Measurements from ENCODE around the gene MBD3L2B.
"Not testable (repeated sequence)": the region's sequence is repeated elsewhere in the genome, so short reads cannot be mapped to it uniquely, and the experiment has no call there.

MBD3L2B gene

GRCh38 chr19:7021331-7021730, at the start of gene MBD3L2B:
Gene MBD3L2B, minus strand, starts transcription at chr19:7021431. Its CDS starts 34 bp downstream, at chr19:7021397.
- not testable (repeated sequence) for FAIRE-seq; DNase-seq (ENCODE audit: low spot score)

GRCh38 chr19:7069904-7070226, 48.6 kb upstream of the MBD3L2B start:
- FAIRE-seq = no peak
- no peak for DNase-seq (ENCODE audit: low spot score)

- DNase-seq (ENCODE audit: low spot score) = peak; percentile 84
- peak; percentile 40 for FAIRE-seq
Observed at GRCh38 chr19:7069042-7069903, 48.0 kb upstream of the MBD3L2B start, which contains the start of gene ZNF557. Gene ZNF557, plus strand, starts transcription at chr19:7069703. Its CDS starts 5,372 bp downstream, at chr19:7075075.

GRCh38 chr19:7068599-7068998, 47.4 kb upstream of the MBD3L2B start:
- FAIRE-seq (no peak), DNase-seq (ENCODE audit: low spot score) (no peak)

- no peak for FAIRE-seq
- DNase-seq (ENCODE audit: low spot score) = no peak
Observed at GRCh38 chr19:7067716-7068115, 46.5 kb upstream of the MBD3L2B start.

GRCh38 chr19:7067122-7067521, 45.9 kb upstream of the MBD3L2B start:
- FAIRE-seq; DNase-seq (ENCODE audit: low spot score): not testable (repeated sequence)

GRCh38 chr19:7063764-7064418, 42.7 kb upstream of the MBD3L2B start:
- FAIRE-seq (no peak), DNase-seq (ENCODE audit: low spot score) (no peak)

GRCh38 chr19:7063339-7063738, 42.1 kb upstream of the MBD3L2B start:
- FAIRE-seq = no peak
- DNase-seq (ENCODE audit: low spot score) = no peak

GRCh38 chr19:7059977-7060376, 38.7 kb upstream of the MBD3L2B start:
- not testable (repeated sequence) for DNase-seq (ENCODE audit: low spot score)

GRCh38 chr19:7058576-7058975, 37.3 kb upstream of the MBD3L2B start, which contains the start of gene MBD3L3:
Gene MBD3L3, minus strand, starts transcription at chr19:7058676. Its CDS starts 71 bp downstream, at chr19:7058605.
- FAIRE-seq; DNase-seq (ENCODE audit: low spot score): not testable (repeated sequence)

More at GRCh38 chr19:7059977-7060376, 38.7 kb upstream of the MBD3L2B start:
- not testable (repeated sequence) for FAIRE-seq

GRCh38 chr19:7056371-7056770, 35.1 kb upstream of the MBD3L2B start:
- not testable (repeated sequence) for FAIRE-seq; DNase-seq (ENCODE audit: low spot score)

- DNase-seq (ENCODE audit: low spot score); FAIRE-seq: not testable (repeated sequence)
Observed at GRCh38 chr19:7055679-7056078, 34.4 kb upstream of the MBD3L2B start.

- not testable (repeated sequence) for FAIRE-seq; DNase-seq (ENCODE audit: low spot score)
Observed at GRCh38 chr19:7054635-7055368, 33.6 kb upstream of the MBD3L2B start.

- not testable (repeated sequence) for DNase-seq (ENCODE audit: low spot score); FAIRE-seq
Observed at GRCh38 chr19:7052896-7053295, 31.7 kb upstream of the MBD3L2B start.

- not testable (repeated sequence) for FAIRE-seq; DNase-seq (ENCODE audit: low spot score)
Observed at GRCh38 chr19:7051421-7051820, 30.2 kb upstream of the MBD3L2B start.

- FAIRE-seq = not testable (repeated sequence)
Observed at GRCh38 chr19:7049021-7049420, 27.8 kb upstream of the MBD3L2B start, which contains the start of gene MBD3L2. Gene MBD3L2, plus strand, starts transcription at chr19:7049321. Its CDS starts 53 bp downstream, at chr19:7049374.

GRCh38 chr19:7041563-7041962, 20.3 kb upstream of the MBD3L2B start:
- not testable (repeated sequence) for FAIRE-seq; DNase-seq (ENCODE audit: low spot score)

More at GRCh38 chr19:7049021-7049420, 27.8 kb upstream of the MBD3L2B start, which contains the start of gene MBD3L2:
- DNase-seq (ENCODE audit: low spot score) = not testable (repeated sequence)

GRCh38 chr19:7040079-7040478, 18.8 kb upstream of the MBD3L2B start, which contains the start of gene MBD3L4:
Gene MBD3L4, minus strand, starts transcription at chr19:7040179. Its CDS starts 35 bp downstream, at chr19:7040144.
- FAIRE-seq; DNase-seq (ENCODE audit: low spot score): not testable (repeated sequence)

- not testable (repeated sequence) for DNase-seq (ENCODE audit: low spot score); FAIRE-seq
Observed at GRCh38 chr19:7030278-7030677, 9.0 kb upstream of the MBD3L2B start, which contains the start of gene MBD3L5. Gene MBD3L5, plus strand, starts transcription at chr19:7030578. Its CDS starts 34 bp downstream, at chr19:7030612.

GRCh38 chr19:7028790-7029189, 7.6 kb upstream of the MBD3L2B start:
- FAIRE-seq; DNase-seq (ENCODE audit: low spot score): not testable (repeated sequence)

GRCh38 chr19:7018828-7019227, 2.4 kb downstream of the MBD3L2B start:
- FAIRE-seq = no peak
- no peak for DNase-seq (ENCODE audit: low spot score)

All from RCC 7860 (cell line).